ENCODE measurements around the gene CCDC43. TPM values are rescaled to one million over a fixed set of nuclear protein-coding genes. Genes with fewer than 3 reads are reported as not detected.
"Not testable (repeated sequence)": the region's sequence is repeated elsewhere in the genome, so short reads cannot be mapped to it uniquely, and the experiment has no call there.

The CCDC43 gene
- 26.4 TPM for total RNA-seq
- long read RNA-seq, transcript CCDC43-201 (5 exons, 2,082 nt), result major isoform, 70 of 84 reads
- long read RNA-seq, transcript CCDC43-202 (4 exons, 2,058 nt), result minor isoform, 7 of 84 reads
- long read RNA-seq, partial matches to known transcripts, result 3 of 84 reads
- long read RNA-seq, other reads (novel, unspliced or antisense), result 4 of 84 reads

GRCh38 chr17:44689477-44690217 is at the start of gene CCDC43:
CCDC43 (minus strand) TSS chr17:44689776; CDS start chr17:44689753, 23 bp downstream.
- intact Hi-C loops (cut with DNase I), result no loop called here
- ATAC-seq (ENCODE audit: poor library complexity), result peak; percentile 100
- peak; percentile 95 for DNase-seq

GRCh38 chr17:44738214-44738906 is 48.8 kb upstream of the CCDC43 start:
- ATAC-seq (ENCODE audit: poor library complexity), result no peak
- intact Hi-C loops (cut with DNase I), result no loop called here
- DNase-seq, result no peak

GRCh38 chr17:44736551-44737240 is 47.1 kb upstream of the CCDC43 start:
- no peak for DNase-seq
- intact Hi-C loops (cut with DNase I), result no loop called here
- ATAC-seq (ENCODE audit: poor library complexity), result no peak

GRCh38 chr17:44734272-44734671 is 44.7 kb upstream of the CCDC43 start:
- intact Hi-C loops (cut with DNase I), result no loop called here
- DNase-seq (no peak), ATAC-seq (ENCODE audit: poor library complexity) (no peak)

GRCh38 chr17:44733753-44734152 is 44.2 kb upstream of the CCDC43 start:
- ATAC-seq (ENCODE audit: poor library complexity) (no peak), DNase-seq (no peak)
- intact Hi-C loops (cut with DNase I), result no loop called here

- DNase-seq; ATAC-seq (ENCODE audit: poor library complexity); intact Hi-C loops (cut with DNase I): not testable (repeated sequence)
Measured at GRCh38 chr17:44726121-44726520, 36.5 kb upstream of the CCDC43 start.

GRCh38 chr17:44722254-44722653 is 32.7 kb upstream of the CCDC43 start:
- intact Hi-C loops (cut with DNase I), result no loop called here

GRCh38 chr17:44719444-44719843 is 29.9 kb upstream of the CCDC43 start:
- DNase-seq (no peak), ATAC-seq (ENCODE audit: poor library complexity) (no peak)
- intact Hi-C loops (cut with DNase I), result no loop called here

More at GRCh38 chr17:44722254-44722653, 32.7 kb upstream of the CCDC43 start:
- ATAC-seq (ENCODE audit: poor library complexity) (no peak), DNase-seq (no peak)

GRCh38 chr17:44708401-44709263 is 19.1 kb upstream of the CCDC43 start, which contains the start of gene DBF4B:
DBF4B (plus strand) TSS chr17:44708665; CDS start chr17:44708821, 156 bp downstream.
- DNase-seq (peak; percentile 77), ATAC-seq (ENCODE audit: poor library complexity) (peak; percentile 95)
- intact Hi-C loops (cut with DNase I), result no loop called here

- intact Hi-C loops (cut with DNase I), result no loop called here
- peak; percentile 6 for ATAC-seq (ENCODE audit: poor library complexity)
- DNase-seq, result no peak
Measured at GRCh38 chr17:44707755-44708400, 18.3 kb upstream of the CCDC43 start.

GRCh38 chr17:44700288-44700687 is 10.7 kb upstream of the CCDC43 start:
- ATAC-seq (ENCODE audit: poor library complexity); intact Hi-C loops (cut with DNase I); DNase-seq: not testable (repeated sequence)

- ATAC-seq (ENCODE audit: poor library complexity) (no peak), DNase-seq (no peak)
- intact Hi-C loops (cut with DNase I), result no loop called here
Measured at GRCh38 chr17:44693609-44694008, 4.0 kb upstream of the CCDC43 start.

GRCh38 chr17:44690746-44691306 is 1.2 kb upstream of the CCDC43 start:
- DNase-seq; ATAC-seq (ENCODE audit: poor library complexity); intact Hi-C loops (cut with DNase I): not testable (repeated sequence)

- intact Hi-C loops (cut with DNase I), result no loop called here
- ATAC-seq (ENCODE audit: poor library complexity) (no peak), DNase-seq (no peak)
Measured at GRCh38 chr17:44688675-44689476, 700 bp downstream of the CCDC43 start.

- no peak for ATAC-seq (ENCODE audit: poor library complexity)
- DNase-seq, result no peak
- intact Hi-C loops (cut with DNase I), result no loop called here
Measured at GRCh38 chr17:44688200-44688599, 1.4 kb downstream of the CCDC43 start.

- no peak for ATAC-seq (ENCODE audit: poor library complexity)
- DNase-seq, result no peak
- intact Hi-C loops (cut with DNase I), result no loop called here
Measured at GRCh38 chr17:44687756-44688155, 1.8 kb downstream of the CCDC43 start.

- DNase-seq; ATAC-seq (ENCODE audit: poor library complexity); intact Hi-C loops (cut with DNase I): not testable (repeated sequence)
Measured at GRCh38 chr17:44683303-44683702, 6.3 kb downstream of the CCDC43 start.

Data from Right ventricle myocardium superior (tissue), 1 donor.